Mammary epithelial cell (primary cell): ENCODE results near the gene SYPL2.

Experiments
- EZH2 ChIP-seq: IDR thresholded peaks from 2 replicates; pipeline ENCODE4 v1.6.1; 2012; ENCODE audit warnings: low read length, inconsistent platforms, borderline replicate concordance
- TF ChIP-seq, protein P1 (sequence below), 2 donors: IDR thresholded peaks in 1 of 2; conservative IDR thresholded peaks in 1 of 2; 2 replicates each; pipeline ENCODE4 v1.5.1; 2011 to 2012; ENCODE audit warnings: inconsistent platforms in 2 of 2, low read length in 2 of 2, mild to moderate bottlenecking in 2 of 2, control low read depth in 1 of 2, low read depth in 1 of 2; ENCODE audit not compliant: insufficient read depth in 1 of 2; ENCODE audit errors: extremely low read depth in 1 of 2

DNA sequence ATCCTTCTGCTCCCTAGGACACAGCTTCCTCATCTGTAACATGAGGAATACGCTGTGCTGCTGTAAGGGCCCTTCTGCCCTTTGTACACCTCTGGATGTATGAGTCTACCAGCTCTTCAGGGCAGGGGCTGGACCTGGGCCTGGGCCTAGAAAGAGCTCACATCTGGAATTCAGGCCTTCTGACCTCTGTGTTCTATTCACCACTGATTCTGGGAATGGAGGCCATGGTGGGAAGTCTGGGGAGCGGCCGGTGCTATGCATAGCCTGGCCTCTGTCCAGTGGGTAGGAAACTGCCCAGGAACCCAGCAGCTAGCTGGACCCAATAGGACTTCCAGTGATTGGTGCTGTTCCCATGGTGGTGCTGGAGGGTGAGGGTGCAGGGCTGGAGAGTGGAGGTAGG, 62.4 kb downstream of the SYPL2 start:
- TF ChIP-seq, protein P1, sequence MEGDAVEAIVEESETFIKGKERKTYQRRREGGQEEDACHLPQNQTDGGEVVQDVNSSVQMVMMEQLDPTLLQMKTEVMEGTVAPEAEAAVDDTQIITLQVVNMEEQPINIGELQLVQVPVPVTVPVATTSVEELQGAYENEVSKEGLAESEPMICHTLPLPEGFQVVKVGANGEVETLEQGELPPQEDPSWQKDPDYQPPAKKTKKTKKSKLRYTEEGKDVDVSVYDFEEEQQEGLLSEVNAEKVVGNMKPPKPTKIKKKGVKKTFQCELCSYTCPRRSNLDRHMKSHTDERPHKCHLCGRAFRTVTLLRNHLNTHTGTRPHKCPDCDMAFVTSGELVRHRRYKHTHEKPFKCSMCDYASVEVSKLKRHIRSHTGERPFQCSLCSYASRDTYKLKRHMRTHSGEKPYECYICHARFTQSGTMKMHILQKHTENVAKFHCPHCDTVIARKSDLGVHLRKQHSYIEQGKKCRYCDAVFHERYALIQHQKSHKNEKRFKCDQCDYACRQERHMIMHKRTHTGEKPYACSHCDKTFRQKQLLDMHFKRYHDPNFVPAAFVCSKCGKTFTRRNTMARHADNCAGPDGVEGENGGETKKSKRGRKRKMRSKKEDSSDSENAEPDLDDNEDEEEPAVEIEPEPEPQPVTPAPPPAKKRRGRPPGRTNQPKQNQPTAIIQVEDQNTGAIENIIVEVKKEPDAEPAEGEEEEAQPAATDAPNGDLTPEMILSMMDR (conservative IDR thresholded peaks at IDR 0.05 in 1 of 2, IDR thresholded peaks at IDR 0.05 in 1 of 2; ENCODE audit: extremely low read depth in 1 of 2, insufficient read depth in 1 of 2, low read depth in 1 of 2, low read length in 2 of 2) = no peak
- TF ChIP-seq EZH2 = no peak
